Peyer's patch (tissue), 4 donors: ENCODE data around the gene CCDC126.

Experiments used
- POLR2A ChIP-seq, 2 donors: fragments of 450-650 bp; IDR thresholded peaks; one replicate each; pipeline ENCODE4 v1.5.1; 2017; ENCODE audit warnings: antibody characterized with exemption in 2 of 2, mild to moderate bottlenecking in 2 of 2, moderate library complexity in 2 of 2
- TF ChIP-seq, protein P1 (sequence below), 6 experiments: fragments of 450-650 bp in 4 of 6; fragments of 200-600 bp in 2 of 6; sonication (generic) in 1 of 6; IDR thresholded peaks; one replicate each; pipeline ENCODE4 v1.5.1; 2017 to 2019; ENCODE audit warnings: antibody characterized with exemption in 6 of 6, mild to moderate bottlenecking in 3 of 6, moderate library complexity in 1 of 6

GRCh38 chr7:23598296-23598695 is 1.1 kb downstream of the CCDC126 start:
- TF ChIP-seq, protein P1, sequence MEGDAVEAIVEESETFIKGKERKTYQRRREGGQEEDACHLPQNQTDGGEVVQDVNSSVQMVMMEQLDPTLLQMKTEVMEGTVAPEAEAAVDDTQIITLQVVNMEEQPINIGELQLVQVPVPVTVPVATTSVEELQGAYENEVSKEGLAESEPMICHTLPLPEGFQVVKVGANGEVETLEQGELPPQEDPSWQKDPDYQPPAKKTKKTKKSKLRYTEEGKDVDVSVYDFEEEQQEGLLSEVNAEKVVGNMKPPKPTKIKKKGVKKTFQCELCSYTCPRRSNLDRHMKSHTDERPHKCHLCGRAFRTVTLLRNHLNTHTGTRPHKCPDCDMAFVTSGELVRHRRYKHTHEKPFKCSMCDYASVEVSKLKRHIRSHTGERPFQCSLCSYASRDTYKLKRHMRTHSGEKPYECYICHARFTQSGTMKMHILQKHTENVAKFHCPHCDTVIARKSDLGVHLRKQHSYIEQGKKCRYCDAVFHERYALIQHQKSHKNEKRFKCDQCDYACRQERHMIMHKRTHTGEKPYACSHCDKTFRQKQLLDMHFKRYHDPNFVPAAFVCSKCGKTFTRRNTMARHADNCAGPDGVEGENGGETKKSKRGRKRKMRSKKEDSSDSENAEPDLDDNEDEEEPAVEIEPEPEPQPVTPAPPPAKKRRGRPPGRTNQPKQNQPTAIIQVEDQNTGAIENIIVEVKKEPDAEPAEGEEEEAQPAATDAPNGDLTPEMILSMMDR (IDR thresholded peaks at IDR 0.05), result no peak
- no peak for TF ChIP-seq POLR2A (IDR thresholded peaks at IDR 0.05)
